SK-N-SH treated with all-trans-retinoic acid at 6 μM for 48 hours (cell line): ENCODE measurements around the gene CAD.

ENCODE experiments used
- ATAC-seq: fragments of 200-7000 bp; cut with Tn5 transposase; 3 replicates; pipeline ENCODE4 v1.9.1; 2020; ENCODE audit warnings: mild to moderate bottlenecking, moderate library complexity
- BACH2 ChIP-seq: fragments of 250-450 bp; sonication (Bioruptor Pico); IDR thresholded peaks from 2 replicates; pipeline ENCODE4 v1.9.0; 2021; ENCODE audit warnings: mild to moderate bottlenecking, borderline replicate concordance
- CREB5 ChIP-seq: fragments of 250-450 bp; sonication (Bioruptor Pico); IDR thresholded peaks from 2 replicates; pipeline ENCODE4 v1.5.1; 2020; ENCODE audit warnings: low read depth, mild to moderate bottlenecking, moderate library complexity
- CSDC2 ChIP-seq: fragments of 250-450 bp; sonication (Bioruptor Pico); IDR thresholded peaks from 2 replicates; pipeline ENCODE4 v1.5.0; 2020; ENCODE audit warnings: mild to moderate bottlenecking, moderate library complexity
- ESRRG ChIP-seq: fragments of 250-450 bp; sonication (Bioruptor Pico); IDR thresholded peaks from 2 replicates; pipeline ENCODE4 v1.6.1; 2021; ENCODE audit warnings: mild to moderate bottlenecking
- GLIS3 ChIP-seq: fragments of 250-450 bp; sonication (Bioruptor Pico); IDR thresholded peaks from 2 replicates; pipeline ENCODE4 v1.5.0; 2020; ENCODE audit warnings: mild to moderate bottlenecking, moderate library complexity
- OSR1 ChIP-seq: fragments of 250-450 bp; sonication (Bioruptor Pico); IDR thresholded peaks from 2 replicates; pipeline ENCODE4 v1.8.0; 2022; ENCODE audit warnings: moderate library complexity, mild to moderate bottlenecking, inconsistent platforms
- PATZ1 ChIP-seq: fragments of 250-450 bp; sonication (Bioruptor Pico); IDR thresholded peaks from 2 replicates; pipeline ENCODE4 v1.8.0; 2020; ENCODE audit warnings: mild to moderate bottlenecking, moderate library complexity, borderline replicate concordance
- POU6F1 ChIP-seq: fragments of 250-450 bp; sonication (Bioruptor Pico); IDR thresholded peaks from 2 replicates; pipeline ENCODE4 v1.8.0; 2021; ENCODE audit warnings: low read depth, mild to moderate bottlenecking, moderate library complexity, borderline replicate concordance
- PPARA ChIP-seq: fragments of 250-450 bp; sonication (Bioruptor Pico); IDR thresholded peaks from 2 replicates; pipeline ENCODE4 v1.5.0; 2020; ENCODE audit warnings: mild to moderate bottlenecking, borderline replicate concordance
- SNAI2 ChIP-seq: fragments of 250-450 bp; sonication (Bioruptor Pico); IDR thresholded peaks from 2 replicates; pipeline ENCODE4 v1.5.0; 2020; ENCODE audit warnings: mild to moderate bottlenecking, moderate library complexity
- TCF4 ChIP-seq: fragments of 250-450 bp; sonication (Bioruptor Pico); IDR thresholded peaks from 2 replicates; pipeline ENCODE4 v1.8.0; 2021; ENCODE audit warnings: mild to moderate bottlenecking, moderate library complexity, borderline replicate concordance
- TOX ChIP-seq: fragments of 250-450 bp; sonication (Bioruptor Pico); IDR thresholded peaks from 2 replicates; pipeline ENCODE4 v1.8.0; 2021; ENCODE audit warnings: mild to moderate bottlenecking, moderate library complexity, borderline replicate concordance
- TSHZ2 ChIP-seq: fragments of 250-450 bp; sonication (Bioruptor Pico); IDR thresholded peaks from 2 replicates; pipeline ENCODE4 v1.5.0; 2020; ENCODE audit warnings: mild to moderate bottlenecking, moderate library complexity
- ZC3H10 ChIP-seq: fragments of 250-450 bp; sonication (Bioruptor Pico); IDR thresholded peaks from 2 replicates; pipeline ENCODE4 v1.5.1; 2021; ENCODE audit warnings: mild to moderate bottlenecking, moderate library complexity
- ZFP30 ChIP-seq: fragments of 450-650 bp; formaldehyde crosslinking; IDR thresholded peaks from 2 replicates; pipeline ENCODE4 v1.5.0; 2022; ENCODE audit warnings: mild to moderate bottlenecking, moderate library complexity
- ZNF565 ChIP-seq: fragments of 450-650 bp; formaldehyde crosslinking; conservative IDR thresholded peaks from 2 replicates; pipeline ENCODE4 v1.5.0; 2020; ENCODE audit warnings: low read depth, mild to moderate bottlenecking, moderate library complexity
- ZNF70 ChIP-seq: fragments of 450-650 bp; formaldehyde crosslinking; IDR thresholded peaks from 2 replicates; pipeline ENCODE4 v1.5.0; 2020; ENCODE audit warnings: mild to moderate bottlenecking, moderate library complexity
- ZNF8 ChIP-seq: fragments of 450-650 bp; formaldehyde crosslinking; IDR thresholded peaks from 2 replicates; pipeline ENCODE4 v1.5.0; 2020; ENCODE audit warnings: mild to moderate bottlenecking, moderate library complexity

CAD gene

GRCh38 chr2:27249891-27250651 is 32.9 kb downstream of the CAD start (continued):
- no peak for TF ChIP-seq TSHZ2
- TF ChIP-seq ZNF8 (CRISPR knock-in tag) = no peak
- no peak for TF ChIP-seq GLIS3
- TF ChIP-seq OSR1 (CRISPR knock-in tag) = no peak
- TF ChIP-seq CSDC2 (CRISPR knock-in tag) = no peak

GRCh38 chr2:27250652-27251379 is 33.6 kb downstream of the CAD start:
- TF ChIP-seq PPARA = no peak
- no peak for TF ChIP-seq SNAI2 (CRISPR knock-in tag)
- TF ChIP-seq PATZ1 = no peak
- no peak for ATAC-seq

GRCh38 chr2:27251766-27252165 is 34.6 kb downstream of the CAD start:
- ATAC-seq = no peak
- TF ChIP-seq OSR1 (CRISPR knock-in tag) = no peak
- no peak for TF ChIP-seq PPARA
- no peak for TF ChIP-seq TSHZ2
- no peak for TF ChIP-seq GLIS3
- TF ChIP-seq BACH2 = no peak
- TF ChIP-seq ZNF565 (CRISPR knock-in tag) = no peak
- TF ChIP-seq POU6F1 (CRISPR knock-in tag) = no peak
- no peak for TF ChIP-seq ZFP30 (CRISPR knock-in tag)
- TF ChIP-seq ESRRG (CRISPR knock-in tag) = no peak
- no peak for TF ChIP-seq SNAI2 (CRISPR knock-in tag)
- TF ChIP-seq TOX (CRISPR knock-in tag) = no peak

GRCh38 chr2:27255187-27255586 is 38.0 kb downstream of the CAD start:
- peak; percentile 76 for ATAC-seq
- TF ChIP-seq BACH2 (no peak), CREB5 (CRISPR knock-in tag) (no peak), TSHZ2 (no peak; the same call in 1 of the 2 replicates), GLIS3 (no peak; the same call in 1 of the 2 replicates), TCF4 (no peak; the same call in 1 of the 2 replicates), ZNF70 (CRISPR knock-in tag) (no peak), ESRRG (CRISPR knock-in tag) (no peak), TOX (CRISPR knock-in tag) (no peak), ZNF565 (CRISPR knock-in tag) (no peak), ZC3H10 (no peak), PATZ1 (no peak), SNAI2 (CRISPR knock-in tag) (no peak)
